Activated CD4-positive, alpha-beta T cell treated with anti-CD3 and anti-CD28 coated beads, Interleukin-2, amount 10 ng/mL, durations not matched to agents 24 days and 14 days (primary cell): Measurements from ENCODE around the gene ANXA1. TPM values are rescaled to one million over a fixed set of nuclear protein-coding genes. Genes with fewer than 3 reads are reported as not detected.
"Not testable (repeated sequence)": the region's sequence is repeated elsewhere in the genome, so short reads cannot be mapped to it uniquely, and the experiment has no call there.

Experiments
- DNase-seq: peaks from one replicate; pipeline ENCODE4 v3.0.0; 2022
- H3K27ac Mint-ChIP-seq: one replicate; pipeline ENCODE4 v1.8.0; 2022; ENCODE audit warnings: mild to moderate bottlenecking, mixed read lengths
- H3K27me3 Mint-ChIP-seq: one replicate; pipeline ENCODE4 v1.8.0; 2022; ENCODE audit warnings: mixed read lengths
- H3K36me3 Mint-ChIP-seq: one replicate; pipeline ENCODE4 v1.8.0; 2022; ENCODE audit warnings: low read depth, mild to moderate bottlenecking, mixed read lengths
- H3K4me1 Mint-ChIP-seq: one replicate; pipeline ENCODE4 v1.8.0; 2021; ENCODE audit warnings: mixed read lengths
- H3K4me3 Mint-ChIP-seq: one replicate; pipeline ENCODE4 v1.8.0; 2022; ENCODE audit warnings: mild to moderate bottlenecking, moderate library complexity, mixed read lengths
- H3K9me3 Mint-ChIP-seq: one replicate; pipeline ENCODE4 v1.8.0; 2021; ENCODE audit warnings: mixed read lengths
- intact Hi-C: fragments of 100-400 bp; cut with micrococcal nuclease; formaldehyde crosslinking; loops from one replicate; pipeline ENCODE4 v1.15.1; 2023
- total RNA-seq: library from RNA; stranded (reverse); gene quantifications from 2 replicates; pipeline ENCODE4 v1.2.3, GENCODE V29; 2022

ANXA1 gene, protein sequence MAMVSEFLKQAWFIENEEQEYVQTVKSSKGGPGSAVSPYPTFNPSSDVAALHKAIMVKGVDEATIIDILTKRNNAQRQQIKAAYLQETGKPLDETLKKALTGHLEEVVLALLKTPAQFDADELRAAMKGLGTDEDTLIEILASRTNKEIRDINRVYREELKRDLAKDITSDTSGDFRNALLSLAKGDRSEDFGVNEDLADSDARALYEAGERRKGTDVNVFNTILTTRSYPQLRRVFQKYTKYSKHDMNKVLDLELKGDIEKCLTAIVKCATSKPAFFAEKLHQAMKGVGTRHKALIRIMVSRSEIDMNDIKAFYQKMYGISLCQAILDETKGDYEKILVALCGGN
- total RNA-seq = 37.1 and 43.2 TPM in 2 replicates

- Mint-ChIP-seq H3K27me3 (no peaks in the 10 kb centered on the region), H3K4me1 (peaks cover 67% of the 10 kb centered on the region), H3K36me3 (peaks cover 8% of the 10 kb centered on the region), H3K4me3 (peak within 1 kb of the TSS; percentile 84), H3K9me3 (peaks cover 3% of the 10 kb centered on the region), H3K27ac (peak within 1 kb of the TSS; percentile 88)
- DNase-seq = peak; percentile 85
- intact Hi-C loops = loop anchor here (5.0 to 10.0 kb wide), 4 partner anchors 790 to 1935 kb away; partner anchors contain the start of genes CEMIP2, NMRK1 and OSTF1
These were observed at the start of gene ANXA1 for GRCh38 chr9:73151653-73152542. ANXA1 (plus strand) TSS chr9:73151865; CDS start chr9:73158536, 6,671 bp downstream.

- DNase-seq = no peak
- Mint-ChIP-seq H3K27ac (no peak overlapping the region), H3K27me3 (peaks cover 22% of the 10 kb centered on the region), H3K9me3 (no peaks in the 10 kb centered on the region), H3K4me3 (no peak overlapping the region), H3K36me3 (no peaks in the 10 kb centered on the region), H3K4me1 (no peaks in the 10 kb centered on the region)
- intact Hi-C loops = no loop called here
These were observed 47.3 kb upstream of the ANXA1 start for GRCh38 chr9:73104342-73104741.

DNA sequence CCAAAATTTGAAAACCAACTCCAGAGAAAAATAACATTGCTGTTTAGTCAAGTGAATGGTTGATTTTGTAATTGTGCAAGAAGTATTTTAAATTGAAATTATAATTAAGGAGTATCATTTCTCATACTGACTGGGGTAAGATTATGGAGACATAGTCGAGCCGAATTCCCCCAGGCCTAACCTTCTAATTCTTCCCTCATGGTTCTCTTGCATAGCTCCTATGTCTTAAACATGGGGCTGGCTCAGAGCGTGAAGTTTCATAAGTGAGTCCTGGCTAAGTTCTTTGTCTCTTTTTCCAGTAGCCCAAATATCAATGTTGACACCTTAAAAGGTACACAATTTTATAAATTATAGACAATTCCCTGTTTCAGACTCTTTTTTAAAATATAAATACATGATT is 46.7 kb upstream of the ANXA1 start:
- H3K27ac Mint-ChIP-seq = no peak overlapping the region
- H3K4me3 Mint-ChIP-seq = no peak overlapping the region
- no peaks in the 10 kb centered on the region for H3K9me3 Mint-ChIP-seq
- H3K36me3 Mint-ChIP-seq = no peaks in the 10 kb centered on the region
- no peak for DNase-seq
- peaks cover 22% of the 10 kb centered on the region for H3K27me3 Mint-ChIP-seq
- intact Hi-C loops = no loop called here
- H3K4me1 Mint-ChIP-seq = no peaks in the 10 kb centered on the region

- H3K27ac Mint-ChIP-seq, H3K4me3 Mint-ChIP-seq, H3K36me3 Mint-ChIP-seq, H3K9me3 Mint-ChIP-seq, H3K4me1 Mint-ChIP-seq: not testable (repeated sequence)
- H3K27me3 Mint-ChIP-seq = peaks cover 14% of the 10 kb centered on the region
- intact Hi-C loops = loop anchor here (1.0 kb wide), 1 partner anchor 77 kb away; no protein-coding TSS in a partner anchor
- DNase-seq = peak; percentile 89
These were observed 44.1 kb upstream of the ANXA1 start for GRCh38 chr9:73107489-73108069.

DNA sequence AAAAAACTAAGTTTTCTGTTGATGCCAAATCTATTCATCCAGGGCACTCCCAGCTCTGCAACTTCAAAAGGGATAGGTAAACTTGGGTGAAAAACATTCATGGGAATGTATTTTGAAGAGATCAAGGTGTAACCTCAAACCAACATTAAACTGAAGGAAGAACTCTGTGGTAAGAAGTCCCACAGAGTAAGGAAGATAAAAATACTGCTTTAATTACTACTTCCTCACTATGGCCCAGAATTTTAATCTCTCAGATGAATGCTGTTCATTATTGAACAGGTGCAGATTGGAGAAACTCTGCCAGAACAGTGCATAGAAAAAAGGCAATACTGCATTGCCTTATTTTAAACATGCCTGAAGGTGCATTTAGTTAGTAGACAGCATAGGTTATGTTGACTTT is 37.6 kb upstream of the ANXA1 start:
- Mint-ChIP-seq H3K4me3 (no peak overlapping the region), H3K27me3 (peaks cover 2% of the 10 kb centered on the region), H3K27ac (no peak overlapping the region), H3K9me3 (no peaks in the 10 kb centered on the region), H3K36me3 (no peaks in the 10 kb centered on the region), H3K4me1 (peaks cover 28% of the 10 kb centered on the region)
- DNase-seq = no peak
- intact Hi-C loops = no loop called here

DNA sequence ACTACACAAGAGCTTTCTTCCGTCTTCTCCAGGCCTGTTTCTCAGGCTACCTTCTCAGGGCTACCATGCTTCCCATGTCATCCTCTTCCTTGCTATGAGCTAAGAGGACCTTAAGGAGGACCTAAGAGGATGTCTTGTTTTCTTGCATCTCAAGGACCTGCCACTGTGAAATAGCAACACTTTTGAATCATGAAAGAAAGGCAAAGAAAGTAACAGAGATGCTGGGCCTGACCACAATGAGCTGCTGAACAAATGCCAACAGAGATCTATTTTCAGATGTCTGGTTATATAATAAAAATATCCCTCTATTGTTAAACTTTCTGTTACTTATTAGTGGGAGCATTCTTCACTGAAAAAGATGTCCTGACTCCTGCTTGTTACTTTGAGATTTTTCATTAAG is 36.7 kb upstream of the ANXA1 start:
- intact Hi-C loops = no loop called here
- peaks cover 28% of the 10 kb centered on the region for H3K4me1 Mint-ChIP-seq
- H3K36me3 Mint-ChIP-seq = no peaks in the 10 kb centered on the region

GRCh38 chr9:73116031-73116430 is 35.6 kb upstream of the ANXA1 start:
- Mint-ChIP-seq H3K27ac (no peak overlapping the region), H3K4me1 (peaks cover 28% of the 10 kb centered on the region), H3K4me3 (no peak overlapping the region), H3K9me3 (peaks cover 3% of the 10 kb centered on the region), H3K36me3 (no peaks in the 10 kb centered on the region), H3K27me3 (peaks cover 2% of the 10 kb centered on the region)
- DNase-seq = no peak
- intact Hi-C loops = loop anchor here (1.0 kb wide), 3 partner anchors 16 to 38 kb away; no protein-coding TSS in a partner anchor

More for the DNA sequence above, 36.7 kb upstream of the ANXA1 start:
- H3K9me3 Mint-ChIP-seq = peaks cover 2% of the 10 kb centered on the region
- no peak overlapping the region for H3K27ac Mint-ChIP-seq
- H3K27me3 Mint-ChIP-seq = peaks cover 2% of the 10 kb centered on the region
- H3K4me3 Mint-ChIP-seq = no peak overlapping the region
- no peak for DNase-seq

DNA sequence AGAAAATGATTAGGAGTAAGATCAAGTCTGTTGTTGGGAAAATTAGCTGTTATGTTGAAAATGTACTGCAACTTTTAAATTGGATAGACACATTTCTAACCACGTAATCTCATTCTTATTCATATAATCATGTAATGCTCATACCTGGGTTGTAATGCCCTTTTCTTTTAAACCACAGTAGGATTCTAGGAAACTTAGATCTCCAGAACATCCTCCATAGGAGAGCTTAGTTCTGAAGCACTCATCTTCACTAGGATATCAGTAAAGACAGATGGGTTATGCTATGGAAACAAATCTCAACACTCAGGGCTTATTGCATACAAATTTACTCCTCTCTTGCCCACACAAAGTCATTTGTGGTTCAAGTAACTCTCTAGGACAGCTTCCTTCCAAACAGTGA is 34.8 kb upstream of the ANXA1 start:
- H3K36me3 Mint-ChIP-seq = no peaks in the 10 kb centered on the region
- H3K4me3 Mint-ChIP-seq = no peak overlapping the region
- peaks cover 3% of the 10 kb centered on the region for H3K9me3 Mint-ChIP-seq
- peak overlapping the region; percentile 10 for H3K27ac Mint-ChIP-seq
- intact Hi-C loops = loop anchor here (1.0 kb wide), 3 partner anchors 15 to 37 kb away; no protein-coding TSS in a partner anchor
- DNase-seq = no peak
- H3K4me1 Mint-ChIP-seq = peaks cover 28% of the 10 kb centered on the region
- H3K27me3 Mint-ChIP-seq = peaks cover 2% of the 10 kb centered on the region

DNA sequence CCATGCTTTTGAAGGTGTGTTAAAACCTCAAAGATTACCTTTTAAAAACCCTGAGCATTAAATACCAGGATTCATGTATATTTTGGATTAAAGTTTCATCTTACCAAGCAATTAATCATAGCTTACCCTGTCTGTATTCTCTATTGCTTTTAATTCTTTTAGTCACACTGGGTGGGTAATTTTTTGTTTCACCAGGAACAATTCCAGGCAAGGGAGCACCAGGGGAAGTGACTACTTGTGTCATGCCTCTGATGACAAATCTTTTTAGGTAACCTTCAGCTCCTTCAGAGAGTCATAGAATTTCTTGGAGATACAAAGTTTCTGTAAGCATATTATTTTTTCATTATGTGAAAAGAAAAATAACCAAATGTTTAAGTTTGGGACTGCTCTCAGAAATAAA is 33.4 kb upstream of the ANXA1 start:
- Mint-ChIP-seq H3K4me1 (peaks cover 28% of the 10 kb centered on the region), H3K36me3 (no peaks in the 10 kb centered on the region), H3K27me3 (peaks cover 2% of the 10 kb centered on the region), H3K9me3 (peaks cover 3% of the 10 kb centered on the region), H3K27ac (no peak overlapping the region), H3K4me3 (no peak overlapping the region)
- intact Hi-C loops = no loop called here
- no peak for DNase-seq

DNA sequence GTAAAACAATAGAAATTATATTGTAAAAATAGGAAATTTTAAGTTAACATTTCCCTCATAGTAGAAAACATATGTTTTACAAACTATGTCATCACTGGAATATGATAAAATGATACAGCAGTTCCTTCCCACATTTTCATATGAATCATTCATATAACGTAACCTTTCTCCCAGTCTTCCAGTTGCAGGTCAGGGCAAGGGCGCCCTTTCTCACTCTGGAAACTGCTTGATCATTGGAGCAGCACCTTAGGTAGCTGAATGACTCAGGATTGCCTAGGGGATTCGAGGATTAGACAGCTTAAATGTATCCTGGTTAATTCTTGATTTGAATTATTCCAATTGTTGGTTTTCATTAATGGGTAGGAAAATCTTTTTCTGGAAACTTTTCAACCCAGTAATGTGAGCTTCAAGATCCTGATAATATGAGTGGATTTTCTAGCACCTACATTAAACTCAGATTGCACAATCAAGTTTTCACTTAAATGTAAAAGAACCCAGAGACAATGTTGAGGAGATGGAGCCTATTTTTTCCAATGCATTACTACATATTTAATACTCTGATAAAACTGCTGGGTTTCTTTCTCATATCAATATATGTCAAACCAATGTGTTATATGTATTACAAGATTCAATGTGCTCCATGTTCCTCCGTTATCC is 32.6 kb upstream of the ANXA1 start:
- H3K27me3 Mint-ChIP-seq = no peaks in the 10 kb centered on the region
- H3K36me3 Mint-ChIP-seq = no peaks in the 10 kb centered on the region
- intact Hi-C loops = no loop called here

DNA sequence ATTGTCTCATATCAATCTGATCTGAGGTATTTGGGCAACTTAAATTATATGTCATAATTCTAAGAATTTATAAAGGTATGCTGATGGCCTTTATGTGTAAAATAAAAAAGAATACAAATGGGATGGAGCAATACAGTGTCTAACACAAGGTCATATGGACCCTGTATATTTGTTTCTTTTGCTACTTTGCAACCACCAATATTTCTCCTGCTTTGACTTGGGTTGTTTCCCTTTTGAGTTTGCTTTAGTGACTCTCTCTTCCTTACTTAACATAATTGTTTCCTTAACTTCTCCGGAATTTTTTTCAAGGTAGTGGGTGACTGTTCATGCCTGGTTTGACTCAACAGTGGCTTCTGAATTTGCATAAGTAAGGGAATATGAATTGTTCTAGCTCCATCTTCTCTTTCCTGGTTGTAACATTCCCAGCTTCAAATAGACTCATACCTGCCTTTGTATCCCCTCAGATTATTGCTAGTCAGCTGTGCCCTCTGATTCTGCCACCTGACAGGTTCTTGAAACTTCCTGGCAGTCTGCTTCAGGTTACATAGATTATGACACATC is 30.2 kb upstream of the ANXA1 start:
- peaks cover 3% of the 10 kb centered on the region for H3K9me3 Mint-ChIP-seq
- no peak for DNase-seq
- peak overlapping the region; percentile 2 for H3K27ac Mint-ChIP-seq
- H3K4me1 Mint-ChIP-seq = peaks cover 9% of the 10 kb centered on the region
- no peaks in the 10 kb centered on the region for H3K36me3 Mint-ChIP-seq
- H3K4me3 Mint-ChIP-seq = no peak overlapping the region
- H3K27me3 Mint-ChIP-seq = no peaks in the 10 kb centered on the region
- intact Hi-C loops = no loop called here

More for the DNA sequence above, 32.6 kb upstream of the ANXA1 start:
- no peak overlapping the region for H3K27ac Mint-ChIP-seq
- no peak overlapping the region for H3K4me3 Mint-ChIP-seq
- peaks cover 23% of the 10 kb centered on the region for H3K4me1 Mint-ChIP-seq
- DNase-seq = no peak
- peaks cover 3% of the 10 kb centered on the region for H3K9me3 Mint-ChIP-seq

GRCh38 chr9:73125651-73126050 is 26.0 kb upstream of the ANXA1 start:
- H3K27ac Mint-ChIP-seq = no peak overlapping the region
- H3K36me3 Mint-ChIP-seq = no peaks in the 10 kb centered on the region
- DNase-seq = no peak
- H3K4me1 Mint-ChIP-seq = peaks cover 19% of the 10 kb centered on the region
- H3K27me3 Mint-ChIP-seq = no peaks in the 10 kb centered on the region
- intact Hi-C loops = no loop called here
- H3K9me3 Mint-ChIP-seq = peaks cover 4% of the 10 kb centered on the region
- no peak overlapping the region for H3K4me3 Mint-ChIP-seq
